A549 (cell line): ENCODE results near the gene PIGS. TPM values are rescaled to one million over a fixed set of nuclear protein-coding genes. Genes with fewer than 3 reads are reported as not detected.
A peak's percentile ranks its signal among the peaks of the same experiment; 100 is the strongest.

ENCODE experiments used
- ATAC-seq, 2 experiments: fragments of 200-7000 bp in 1 of 2; fragments of >200 bp in 1 of 2; cut with Nextera tagmentation in 1 of 2; cut with Tn5 transposase in 1 of 2; 3 replicates each; pipeline versions ENCODE4 v1.8.0 to v1.9.1; 2018 to 2020; ENCODE audit warnings: mild to moderate bottlenecking in 1 of 2, moderate library complexity in 1 of 2
- CTCF ChIA-PET: fragments of 300-600 bp; sonication (Branson Sonifier 250); formaldehyde crosslinking; extraction: SDS; loops from one replicate; lab custom pipeline; 2021; ENCODE audit warnings: antibody characterized with exemption, inconsistent platforms; lab: Yijun Ruan, JAX
- POLR2A ChIA-PET: fragments of 350-600 bp; formaldehyde crosslinking; extraction: SDS; loops from one replicate; lab custom pipeline; 2021; ENCODE audit warnings: antibody characterized with exemption, inconsistent platforms; lab: Yijun Ruan, JAX
- DNase-seq, 2 experiments: peaks; one replicate each; pipeline versions ENCODE4 v3.0.0 to v3.0.0-alpha.2; 2011 to 2016; ENCODE audit warnings: low read depth in 1 of 2, low spot score in 1 of 2
- FAIRE-seq: peaks from 2 replicates; lab custom pipeline; 2011; peaks lifted over from hg19 to GRCh38; lab: Jason Lieb, UNC
- H3K27ac ChIP-seq, 2 experiments: fragments of >200 bp; sonication (Bioruptor Twin); formaldehyde crosslinking; 3 replicates each; pipeline ENCODE4 v1.5.1; 2016 to 2017
- H3K4me1 ChIP-seq: fragments of >200 bp; sonication (Bioruptor Twin); formaldehyde crosslinking; 3 replicates; pipeline ENCODE4 v1.6.1; 2016
- H3K4me2 ChIP-seq: fragments of >200 bp; sonication (Bioruptor Twin); formaldehyde crosslinking; 3 replicates; pipeline ENCODE4 v1.6.1; 2016
- H3K4me3 ChIP-seq: fragments of >200 bp; sonication (Bioruptor Twin); formaldehyde crosslinking; 3 replicates; pipeline ENCODE4 v1.5.1; 2016
- H3K9me3 ChIP-seq: fragments of >200 bp; sonication (Bioruptor Twin); formaldehyde crosslinking; 3 replicates; pipeline ENCODE4 v1.6.1; 2016
- ATOH8 ChIP-seq: fragments of 250-450 bp; sonication (Bioruptor Pico); IDR thresholded peaks from 2 replicates; pipeline ENCODE4 v1.5.0; 2020; ENCODE audit warnings: low read depth, mild to moderate bottlenecking, moderate library complexity
- BHLHE40 ChIP-seq: IDR thresholded peaks from 2 replicates; pipeline ENCODE4 v1.6.1; 2012; ENCODE audit warnings: low read depth, low read length, inconsistent platforms
- CBX8 ChIP-seq: fragments of 200-600 bp; sonication (generic); IDR thresholded peaks from 2 replicates; pipeline ENCODE4 v1.6.1; 2016
- CHD2 ChIP-seq: fragments of 150-350 bp; IDR thresholded peaks from 2 replicates; pipeline ENCODE4 v1.6.1; 2014; ENCODE audit warnings: low read length; ENCODE audit not compliant: partially characterized antibody
- ESRRA ChIP-seq: fragments of 150-350 bp; IDR thresholded peaks from 2 replicates; pipeline ENCODE4 v1.6.1; 2014; ENCODE audit warnings: mild to moderate bottlenecking, low read length, borderline replicate concordance
- FOXS1 ChIP-seq: fragments of 250-450 bp; sonication (Bioruptor Pico); IDR thresholded peaks from 2 replicates; pipeline ENCODE4 v1.5.0; 2020; ENCODE audit warnings: mild to moderate bottlenecking, moderate library complexity
- HDAC2 ChIP-seq: fragments of 200-600 bp; sonication (generic); IDR thresholded peaks from 2 replicates; pipeline ENCODE4 v1.6.1; 2016
- JUN ChIP-seq, 2 experiments: fragments of >200 bp; sonication (Bioruptor Twin); formaldehyde crosslinking; IDR thresholded peaks; 2 replicates in 1 of 2; 3 replicates in 1 of 2; pipeline ENCODE4 v1.6.1; 2016 to 2017
- JUNB ChIP-seq: fragments of >200 bp; sonication (Bioruptor Twin); formaldehyde crosslinking; IDR thresholded peaks from 2 replicates; pipeline ENCODE4 v1.6.1; 2016
- MAFK ChIP-seq: fragments of 450-650 bp; IDR thresholded peaks from 2 replicates; pipeline ENCODE4 v1.6.1; 2014; ENCODE audit not compliant: partially characterized antibody
- MAZ ChIP-seq: fragments of 150-350 bp; IDR thresholded peaks from 2 replicates; pipeline ENCODE4 v1.6.1; 2014; ENCODE audit warnings: antibody characterized with exemption, low read depth, low read length, borderline replicate concordance
- MYC ChIP-seq: IDR thresholded peaks from 2 replicates; pipeline ENCODE4 v1.6.1; 2012; ENCODE audit warnings: mild to moderate bottlenecking, inconsistent platforms, low read length, improper control_type of control experiment, borderline replicate concordance
- NPAS2 ChIP-seq: fragments of 250-450 bp; sonication (Bioruptor Pico); IDR thresholded peaks from 2 replicates; pipeline ENCODE4 v1.8.0; 2022; ENCODE audit warnings: mild to moderate bottlenecking, moderate library complexity, borderline replicate concordance
- PHF8 ChIP-seq: fragments of 200-600 bp; sonication (generic); IDR thresholded peaks from 2 replicates; pipeline ENCODE4 v1.6.1; 2016; ENCODE audit warnings: low read depth, mild to moderate bottlenecking, antibody characterized with exemption, moderate library complexity, borderline replicate concordance
- POLR2A ChIP-seq: IDR thresholded peaks from 2 replicates; pipeline ENCODE4 v1.6.1; 2012; ENCODE audit warnings: mild to moderate bottlenecking, low read length
- RAD21 ChIP-seq, 2 experiments: fragments of >200 bp in 1 of 2; sonication (Bioruptor Twin) in 1 of 2; formaldehyde crosslinking in 1 of 2; IDR thresholded peaks in 1 of 2; conservative IDR thresholded peaks in 1 of 2; 2 replicates in 1 of 2; 3 replicates in 1 of 2; pipeline ENCODE4 v1.6.1; 2012 to 2018; ENCODE audit warnings: inconsistent platforms in 1 of 2
- RCOR1 ChIP-seq: fragments of 150-350 bp; IDR thresholded peaks from 2 replicates; pipeline ENCODE4 v1.6.1; 2014; ENCODE audit warnings: antibody characterized with exemption, low read length, low read depth
- SMC3 ChIP-seq: fragments of >200 bp; sonication (Bioruptor Twin); formaldehyde crosslinking; IDR thresholded peaks from 3 replicates; pipeline ENCODE4 v1.6.1; 2018; ENCODE audit warnings: inconsistent platforms
- TFCP2L1 ChIP-seq: fragments of 250-450 bp; sonication (Bioruptor Pico); IDR thresholded peaks from 2 replicates; pipeline ENCODE4 v1.5.0; 2021; ENCODE audit warnings: mild to moderate bottlenecking
- ZC3H11A ChIP-seq: fragments of 450-650 bp; IDR thresholded peaks from 2 replicates; pipeline ENCODE4 v1.6.1; 2014; ENCODE audit warnings: antibody characterized with exemption, mild to moderate bottlenecking
- ZNF302 ChIP-seq: fragments of 250-450 bp; sonication (Bioruptor Pico); IDR thresholded peaks from 2 replicates; pipeline ENCODE4 v1.9.0; 2021; ENCODE audit warnings: inconsistent platforms, mild to moderate bottlenecking, moderate library complexity
- ZSCAN20 ChIP-seq: fragments of 250-450 bp; sonication (Bioruptor Pico); IDR thresholded peaks from 2 replicates; pipeline ENCODE4 v1.8.0; 2022; ENCODE audit warnings: mild to moderate bottlenecking, moderate library complexity
- WGBS: methylation state at CpG from one replicate; pipeline ENCODE4 v1.1.6; 2017; ENCODE audit errors: missing lambda C conversion rate; 5-methylcytosine and 5-hydroxymethylcytosine counted together
- polyA plus RNA-seq, 4 experiments: library from polyadenylated mRNA; depleted of rRNA in 3 of 4; stranded (reverse); fragments of >200 nt; fragmentation: RNase III in 1 of 4; extraction: RNeasy Plus Mini Kit Qiagen cat#74134 plus additional on column Dnase treatment in 1 of 4; gene quantifications; 2 replicates in 3 of 4; 3 replicates in 1 of 4; pipeline ENCODE4 v1.2.3, GENCODE V29; 2011 to 2017
- TF ChIP-seq, protein P1 (sequence below): fragments of 200-600 bp; sonication (generic); IDR thresholded peaks from 2 replicates; pipeline ENCODE4 v1.6.1; 2016; ENCODE audit warnings: antibody characterized with exemption, mild to moderate bottlenecking, moderate library complexity
- TF ChIP-seq, protein P2 (sequence below): IDR thresholded peaks from 2 replicates; pipeline ENCODE4 v1.6.1; 2012; ENCODE audit warnings: low read depth, borderline replicate concordance
- TF ChIP-seq, protein P3 (sequence below): fragments of >200 bp; sonication (Bioruptor Twin); formaldehyde crosslinking; IDR thresholded peaks from 3 replicates; pipeline ENCODE4 v1.6.1; 2016
- TF ChIP-seq, protein P4 (sequence below): fragments of 450-650 bp; IDR thresholded peaks from 2 replicates; pipeline ENCODE4 v1.6.1; 2014; ENCODE audit warnings: antibody characterized with exemption
- TF ChIP-seq, protein P5 (sequence below): fragments of 250-450 bp; sonication (Bioruptor Pico); IDR thresholded peaks from 2 replicates; pipeline ENCODE4 v1.5.0; 2021; ENCODE audit warnings: mild to moderate bottlenecking, moderate library complexity, borderline replicate concordance
- TF ChIP-seq, protein P6 (sequence below): IDR thresholded peaks from 2 replicates; pipeline ENCODE4 v1.6.1; 2012

The PIGS gene
- polyA plus RNA-seq, 2 of the 4 experiments (the other 2 are of a cell fraction): 50.0 to 53.2 TPM

DNA sequence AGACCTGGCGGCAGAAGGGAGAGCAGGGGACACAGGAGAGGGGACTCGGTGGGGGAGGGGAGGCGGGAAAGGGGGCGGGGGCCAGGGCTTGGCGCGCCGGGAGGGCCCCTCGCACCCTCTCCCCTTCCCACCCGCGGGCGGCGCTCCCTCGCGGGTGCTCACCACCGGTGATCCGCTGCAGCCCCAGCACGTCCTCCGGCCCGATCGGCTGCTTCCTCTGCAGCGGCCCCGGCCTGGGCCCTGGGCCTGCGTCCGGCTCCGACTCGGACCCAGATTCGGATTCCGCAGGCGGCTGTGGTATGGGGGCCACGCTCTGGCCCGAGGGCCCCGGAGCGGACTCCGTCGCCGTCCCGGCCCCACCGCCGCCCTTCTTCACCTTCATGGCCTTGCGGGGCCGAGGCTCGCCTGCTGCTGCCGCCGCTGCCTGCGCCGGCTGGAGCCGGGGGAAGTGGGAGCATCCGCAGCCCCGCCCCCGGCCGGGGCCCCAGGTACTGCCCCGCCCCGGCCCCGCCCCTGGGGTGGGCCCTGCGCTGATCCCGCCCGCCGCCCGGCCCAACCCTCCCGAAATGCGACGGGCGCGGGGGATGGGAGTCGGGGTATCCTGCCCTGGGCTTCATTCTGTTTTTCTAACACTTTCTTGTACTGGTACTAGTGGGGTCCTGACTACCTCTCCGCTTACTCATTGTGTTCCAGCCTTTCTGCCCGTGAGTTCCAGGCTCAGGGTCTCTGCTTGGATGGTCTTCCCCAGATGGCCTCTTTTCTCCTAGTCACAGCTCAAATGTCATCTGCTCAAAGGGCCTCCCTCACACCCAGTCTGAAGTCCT, 18.9 kb downstream of the PIGS start, which contains the start of gene UNC119:
Gene UNC119, minus strand, starts transcription at position 449 of the 824 bp plus-strand sequence. Its CDS starts 67 bp downstream, at position 382.
- 6% methylated on average over 28 of the region's 67 CpGs for WGBS
- no peak for FAIRE-seq
- Histone ChIP-seq H3K4me1 (peaks cover 11% of the 10 kb centered on the region), H3K9me3 (no peaks in the 10 kb centered on the region), H3K4me2 (peak within 1 kb of the TSS; percentile 91), H3K27ac (peak within 1 kb of the TSS; percentile 79 to 90), H3K4me3 (peak within 1 kb of the TSS; percentile 97)
- peak; percentile 59 to 89 for DNase-seq
- ChIA-PET CTCF (interaction anchor here (1.2 to 12.8 kb wide), 3 partner anchors 11 to 56 kb away, joined by 3 to 188 read pairs (median 14); no protein-coding TSS in a partner anchor), POLR2A (interaction anchor here (0.7 to 1.4 kb wide), 2 partner anchors 19 to 208 kb away, joined by 4 to 7 read pairs; partner anchors contain the start of gene PIGS)
- TF ChIP-seq, protein P1, sequence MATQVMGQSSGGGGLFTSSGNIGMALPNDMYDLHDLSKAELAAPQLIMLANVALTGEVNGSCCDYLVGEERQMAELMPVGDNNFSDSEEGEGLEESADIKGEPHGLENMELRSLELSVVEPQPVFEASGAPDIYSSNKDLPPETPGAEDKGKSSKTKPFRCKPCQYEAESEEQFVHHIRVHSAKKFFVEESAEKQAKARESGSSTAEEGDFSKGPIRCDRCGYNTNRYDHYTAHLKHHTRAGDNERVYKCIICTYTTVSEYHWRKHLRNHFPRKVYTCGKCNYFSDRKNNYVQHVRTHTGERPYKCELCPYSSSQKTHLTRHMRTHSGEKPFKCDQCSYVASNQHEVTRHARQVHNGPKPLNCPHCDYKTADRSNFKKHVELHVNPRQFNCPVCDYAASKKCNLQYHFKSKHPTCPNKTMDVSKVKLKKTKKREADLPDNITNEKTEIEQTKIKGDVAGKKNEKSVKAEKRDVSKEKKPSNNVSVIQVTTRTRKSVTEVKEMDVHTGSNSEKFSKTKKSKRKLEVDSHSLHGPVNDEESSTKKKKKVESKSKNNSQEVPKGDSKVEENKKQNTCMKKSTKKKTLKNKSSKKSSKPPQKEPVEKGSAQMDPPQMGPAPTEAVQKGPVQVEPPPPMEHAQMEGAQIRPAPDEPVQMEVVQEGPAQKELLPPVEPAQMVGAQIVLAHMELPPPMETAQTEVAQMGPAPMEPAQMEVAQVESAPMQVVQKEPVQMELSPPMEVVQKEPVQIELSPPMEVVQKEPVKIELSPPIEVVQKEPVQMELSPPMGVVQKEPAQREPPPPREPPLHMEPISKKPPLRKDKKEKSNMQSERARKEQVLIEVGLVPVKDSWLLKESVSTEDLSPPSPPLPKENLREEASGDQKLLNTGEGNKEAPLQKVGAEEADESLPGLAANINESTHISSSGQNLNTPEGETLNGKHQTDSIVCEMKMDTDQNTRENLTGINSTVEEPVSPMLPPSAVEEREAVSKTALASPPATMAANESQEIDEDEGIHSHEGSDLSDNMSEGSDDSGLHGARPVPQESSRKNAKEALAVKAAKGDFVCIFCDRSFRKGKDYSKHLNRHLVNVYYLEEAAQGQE: no peak
- TF ChIP-seq ATOH8 (CRISPR knock-in tag) (no peak), ESRRA (no peak), MAZ (no peak), PHF8 (peak; percentile 92), ZSCAN20 (CRISPR knock-in tag) (no peak), MAFK (no peak), ZNF302 (CRISPR knock-in tag) (no peak), TFCP2L1 (CRISPR knock-in tag) (no peak; the same call in 1 of the 2 replicates), JUN (IDR thresholded peaks at IDR 0.05) (peak in 1 of 2 experiments; percentile 64; a peak in 1 of 5 replicates), HDAC2 (no peak), RAD21 (conservative IDR thresholded peaks at IDR 0.05 in 1 of 2, IDR thresholded peaks at IDR 0.05 in 1 of 2) (no peak), SMC3 (no peak), NPAS2 (no peak), RCOR1 (no peak), BHLHE40 (no peak), MYC (no peak), JUNB (no peak), CBX8 (no peak), FOXS1 (no peak), ZC3H11A (no peak), POLR2A (peak; percentile 88), CHD2 (no peak)
- TF ChIP-seq, protein P2, sequence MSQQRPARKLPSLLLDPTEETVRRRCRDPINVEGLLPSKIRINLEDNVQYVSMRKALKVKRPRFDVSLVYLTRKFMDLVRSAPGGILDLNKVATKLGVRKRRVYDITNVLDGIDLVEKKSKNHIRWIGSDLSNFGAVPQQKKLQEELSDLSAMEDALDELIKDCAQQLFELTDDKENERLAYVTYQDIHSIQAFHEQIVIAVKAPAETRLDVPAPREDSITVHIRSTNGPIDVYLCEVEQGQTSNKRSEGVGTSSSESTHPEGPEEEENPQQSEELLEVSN: 0 out of 2 replicates have a peak, but pooled peaks have one; percentile 49
- TF ChIP-seq, protein P3, sequence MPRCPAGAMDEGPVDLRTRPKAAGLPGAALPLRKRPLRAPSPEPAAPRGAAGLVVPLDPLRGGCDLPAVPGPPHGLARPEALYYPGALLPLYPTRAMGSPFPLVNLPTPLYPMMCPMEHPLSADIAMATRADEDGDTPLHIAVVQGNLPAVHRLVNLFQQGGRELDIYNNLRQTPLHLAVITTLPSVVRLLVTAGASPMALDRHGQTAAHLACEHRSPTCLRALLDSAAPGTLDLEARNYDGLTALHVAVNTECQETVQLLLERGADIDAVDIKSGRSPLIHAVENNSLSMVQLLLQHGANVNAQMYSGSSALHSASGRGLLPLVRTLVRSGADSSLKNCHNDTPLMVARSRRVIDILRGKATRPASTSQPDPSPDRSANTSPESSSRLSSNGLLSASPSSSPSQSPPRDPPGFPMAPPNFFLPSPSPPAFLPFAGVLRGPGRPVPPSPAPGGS: peak; percentile 65; the same call in 1 of the 3 replicates
- TF ChIP-seq, protein P4, sequence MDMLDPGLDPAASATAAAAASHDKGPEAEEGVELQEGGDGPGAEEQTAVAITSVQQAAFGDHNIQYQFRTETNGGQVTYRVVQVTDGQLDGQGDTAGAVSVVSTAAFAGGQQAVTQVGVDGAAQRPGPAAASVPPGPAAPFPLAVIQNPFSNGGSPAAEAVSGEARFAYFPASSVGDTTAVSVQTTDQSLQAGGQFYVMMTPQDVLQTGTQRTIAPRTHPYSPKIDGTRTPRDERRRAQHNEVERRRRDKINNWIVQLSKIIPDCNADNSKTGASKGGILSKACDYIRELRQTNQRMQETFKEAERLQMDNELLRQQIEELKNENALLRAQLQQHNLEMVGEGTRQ: no peak
- TF ChIP-seq, protein P5, sequence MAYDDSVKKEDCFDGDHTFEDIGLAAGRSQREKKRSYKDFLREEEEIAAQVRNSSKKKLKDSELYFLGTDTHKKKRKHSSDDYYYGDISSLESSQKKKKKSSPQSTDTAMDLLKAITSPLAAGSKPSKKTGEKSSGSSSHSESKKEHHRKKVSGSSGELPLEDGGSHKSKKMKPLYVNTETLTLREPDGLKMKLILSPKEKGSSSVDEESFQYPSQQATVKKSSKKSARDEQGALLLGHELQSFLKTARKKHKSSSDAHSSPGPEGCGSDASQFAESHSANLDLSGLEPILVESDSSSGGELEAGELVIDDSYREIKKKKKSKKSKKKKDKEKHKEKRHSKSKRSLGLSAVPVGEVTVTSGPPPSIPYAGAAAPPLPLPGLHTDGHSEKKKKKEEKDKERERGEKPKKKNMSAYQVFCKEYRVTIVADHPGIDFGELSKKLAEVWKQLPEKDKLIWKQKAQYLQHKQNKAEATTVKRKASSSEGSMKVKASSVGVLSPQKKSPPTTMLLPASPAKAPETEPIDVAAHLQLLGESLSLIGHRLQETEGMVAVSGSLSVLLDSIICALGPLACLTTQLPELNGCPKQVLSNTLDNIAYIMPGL (CRISPR knock-in tag): no peak
- TF ChIP-seq, protein P6, sequence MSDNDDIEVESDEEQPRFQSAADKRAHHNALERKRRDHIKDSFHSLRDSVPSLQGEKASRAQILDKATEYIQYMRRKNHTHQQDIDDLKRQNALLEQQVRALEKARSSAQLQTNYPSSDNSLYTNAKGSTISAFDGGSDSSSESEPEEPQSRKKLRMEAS: 0 out of 2 replicates have a peak, but pooled peaks have one; percentile 20
- TF ChIP-seq, all 56 proteins: peak for 6
- ATAC-seq: peak; percentile 75 to 91
